Uterus (tissue), 4 donors: Measurements from ENCODE around the gene KCNQ2. TPM values are rescaled to one million over a fixed set of nuclear protein-coding genes. Genes with fewer than 3 reads are reported as not detected.

ENCODE experiments used
- DNase-seq, 2 donors: peaks; one replicate each; pipeline ENCODE4 v3.0.0-alpha.2; 2019 to 2020
- H3K27ac ChIP-seq, 2 donors: fragments of 200-600 bp; sonication (generic); 1 replicate in 1 of 2; 2 replicates in 1 of 2; pipeline ENCODE4 v1.5.1; 2016 to 2018
- H3K27me3 ChIP-seq, 2 donors: fragments of 200-600 bp; sonication (generic); one replicate each; pipeline ENCODE4 v1.5.1; 2018 to 2019; ENCODE audit warnings: control low read depth in 1 of 2
- H3K36me3 ChIP-seq, 2 donors: fragments of 200-600 bp; sonication (generic); one replicate each; pipeline ENCODE4 v1.5.1; 2019; ENCODE audit warnings: control low read depth in 1 of 2
- H3K4me1 ChIP-seq, 2 donors: fragments of 200-600 bp; sonication (generic); one replicate each; pipeline ENCODE4 v1.5.1; 2018 to 2019; ENCODE audit warnings: control low read depth in 1 of 2
- H3K4me3 ChIP-seq, 2 donors: fragments of 200-600 bp; sonication (generic); 1 replicate in 1 of 2; 2 replicates in 1 of 2; pipeline ENCODE4 v1.5.1; 2018 to 2019; ENCODE audit warnings: mild to moderate bottlenecking in 1 of 2
- H3K9me3 ChIP-seq, 2 donors: fragments of 200-600 bp; sonication (generic); one replicate each; pipeline ENCODE4 v1.5.1; 2019; ENCODE audit warnings: control low read depth in 1 of 2
- CTCF ChIP-seq, 4 experiments: fragments of 200-600 bp in 2 of 4; fragments of 450-650 bp in 2 of 4; sonication (generic) in 2 of 4; IDR thresholded peaks; one replicate each; pipeline ENCODE4 v1.5.1; 2016 to 2019; ENCODE audit warnings: antibody characterized with exemption in 4 of 4, mild to moderate bottlenecking in 2 of 4, moderate library complexity in 1 of 4
- POLR2A ChIP-seq, 2 donors: fragments of 450-650 bp; IDR thresholded peaks; one replicate each; pipeline ENCODE4 v1.6.1; 2016; ENCODE audit warnings: antibody characterized with exemption in 2 of 2, mild to moderate bottlenecking in 1 of 2, moderate library complexity in 1 of 2
- intact Hi-C: fragments of 100-400 bp; cut with DNase I; formaldehyde crosslinking; loops from one replicate; pipeline ENCODE4 v1.15.1; 2023; ENCODE audit warnings: low total_unique reads
- total RNA-seq, 4 donors: library from RNA; depleted of rRNA in 3 of 4; stranded (reverse); fragments of >200 nt in 3 of 4; gene quantifications; one replicate each; pipeline versions ENCODE4 v1.1.0 to v1.2.4, GENCODE V29; 2014 to 2023
- donor health status: DM: yes; HTN: yes; CAD: no.

Gene KCNQ2
- total RNA-seq, 4 donors from 2014 or later: 1.2 to 4.9 TPM; not detected in 2

- peaks cover 3 to 19% of the 10 kb centered on the region in 2 donors for H3K27me3 ChIP-seq
- H3K4me3 ChIP-seq: no peak overlapping the region
- no peak overlapping the region for H3K27ac ChIP-seq
- H3K9me3 ChIP-seq: no peaks in the 10 kb centered on the region
- H3K4me1 ChIP-seq: peaks cover 0 to 8% of the 10 kb centered on the region in 2 donors
- no peak for DNase-seq
- H3K36me3 ChIP-seq: no peaks in the 10 kb centered on the region
- intact Hi-C loops: no loop called here
- TF ChIP-seq POLR2A (IDR thresholded peaks at IDR 0.05): no peak
- no peak for TF ChIP-seq CTCF (IDR thresholded peaks at IDR 0.05)
Observed at GRCh38 chr20:63471717-63471980, 806 bp downstream of the KCNQ2 start.

GRCh38 chr20:63471002-63471716, 1.3 kb downstream of the KCNQ2 start:
- Histone ChIP-seq H3K36me3 (no peaks in the 10 kb centered on the region), H3K27ac (no peak overlapping the region), H3K27me3 (peaks cover 3 to 19% of the 10 kb centered on the region in 2 donors), H3K9me3 (no peaks in the 10 kb centered on the region), H3K4me1 (peaks cover 0 to 8% of the 10 kb centered on the region in 2 donors), H3K4me3 (no peak overlapping the region)
- DNase-seq: no peak
- TF ChIP-seq POLR2A (IDR thresholded peaks at IDR 0.05): no peak
- no peak for TF ChIP-seq CTCF (IDR thresholded peaks at IDR 0.05)
- intact Hi-C loops: no loop called here

GRCh38 chr20:63470410-63470809, 2.0 kb downstream of the KCNQ2 start:
- Histone ChIP-seq H3K4me3 (no peak overlapping the region), H3K9me3 (no peaks in the 10 kb centered on the region), H3K27ac (no peak overlapping the region), H3K36me3 (no peaks in the 10 kb centered on the region), H3K27me3 (peaks cover 3 to 13% of the 10 kb centered on the region in 2 donors), H3K4me1 (peaks cover 0 to 8% of the 10 kb centered on the region in 2 donors)
- no peak for TF ChIP-seq POLR2A (IDR thresholded peaks at IDR 0.05)
- TF ChIP-seq CTCF (IDR thresholded peaks at IDR 0.05): no peak
- DNase-seq: no peak
- intact Hi-C loops: no loop called here

GRCh38 chr20:63469713-63470101, 2.7 kb downstream of the KCNQ2 start:
- H3K36me3 ChIP-seq: no peaks in the 10 kb centered on the region
- intact Hi-C loops: no loop called here
- no peak overlapping the region for H3K27ac ChIP-seq
- no peak for DNase-seq
- H3K4me3 ChIP-seq: no peak overlapping the region
- H3K27me3 ChIP-seq: peaks cover 3 to 13% of the 10 kb centered on the region in 2 donors
- H3K4me1 ChIP-seq: peaks cover 0 to 8% of the 10 kb centered on the region in 2 donors
- TF ChIP-seq CTCF (IDR thresholded peaks at IDR 0.05) (no peak), POLR2A (IDR thresholded peaks at IDR 0.05) (no peak)
- no peaks in the 10 kb centered on the region for H3K9me3 ChIP-seq

GRCh38 chr20:63469019-63469712, 3.3 kb downstream of the KCNQ2 start:
- H3K4me3 ChIP-seq: no peak overlapping the region
- H3K4me1 ChIP-seq: peaks cover 0 to 8% of the 10 kb centered on the region in 2 donors
- TF ChIP-seq POLR2A (IDR thresholded peaks at IDR 0.05) (no peak), CTCF (IDR thresholded peaks at IDR 0.05) (no peak)
- no peaks in the 10 kb centered on the region for H3K9me3 ChIP-seq
- no peak for DNase-seq
- peaks cover 3 to 13% of the 10 kb centered on the region in 2 donors for H3K27me3 ChIP-seq
- no peaks in the 10 kb centered on the region for H3K36me3 ChIP-seq
- intact Hi-C loops: no loop called here
- H3K27ac ChIP-seq: no peak overlapping the region
